ENCODE data around the gene HMX2. TPM values are rescaled to one million over a fixed set of nuclear protein-coding genes. Genes with fewer than 3 reads are reported as not detected.
A peak's percentile ranks its signal among the peaks of the same experiment; 100 is the strongest.

Gene HMX2
- total and polyA plus RNA-seq, 2 of the 13 experiments (the other 11 are each of a cell fraction or from before 2014, with no cell fraction given) = not detected

GRCh38 chr10:123154092-123154710, 6.3 kb downstream of the HMX2 start, which contains the start of gene BUB3 (continued):
- TF ChIP-seq ZNF574 (CRISPR knock-in tag; IDR thresholded peaks at IDR 0.05) (peak; percentile 95), POLR2AphosphoS5 (IDR thresholded peaks at IDR 0.05; ENCODE audit: low read depth, low read length) (peak; percentile 96), ATF2 (CRISPR knock-in tag; IDR thresholded peaks at IDR 0.05) (peak; percentile 65; the same call in 1 of the 2 replicates), CHD4 (IDR thresholded peaks at IDR 0.05; ENCODE audit: borderline replicate concordance, low read length) (no peak), ZMYM4 (CRISPR knock-in tag; IDR thresholded peaks at IDR 0.05) (peak; percentile 80), ZBTB25 (CRISPR knock-in tag; IDR thresholded peaks at IDR 0.05) (peak; percentile 21; the same call in 1 of the 2 replicates), MAFK (conservative IDR thresholded peaks at IDR 0.05 in 1 of 2, IDR thresholded peaks at IDR 0.05 in 1 of 2; ENCODE audit: low read length in 2 of 2) (0 out of 4 replicates have a peak, but pooled peaks of 1 of the 2 experiments have one; percentile 7), TFE3 (CRISPR knock-in tag; IDR thresholded peaks at IDR 0.05) (peak; percentile 89), MEIS2 (CRISPR knock-in tag; IDR thresholded peaks at IDR 0.05) (peak; percentile 4; the same call in 1 of the 2 replicates), TRIM22 (IDR thresholded peaks at IDR 0.05) (no peak), SP1 (IDR thresholded peaks at IDR 0.05) (no peak), SP1 (CRISPR knock-in tag; IDR thresholded peaks at IDR 0.05) (peak; percentile 54; the same call in 1 of the 2 replicates), STAT5B (CRISPR knock-in tag; IDR thresholded peaks at IDR 0.05) (no peak), MNT (IDR thresholded peaks at IDR 0.05) (peak; percentile 51; the same call in 1 of the 2 replicates), ZNF704 (CRISPR knock-in tag; IDR thresholded peaks at IDR 0.05; ENCODE audit: borderline replicate concordance) (0 out of 2 replicates have a peak, but pooled peaks have one; percentile 18), POLR2A (IDR thresholded peaks at IDR 0.05; ENCODE audit: insufficient read depth in 1 of 2, low read depth in 2 of 2, low read length in 2 of 2) (peak; percentile 92 to 93), ZNF224 (CRISPR knock-in tag; IDR thresholded peaks at IDR 0.05) (no peak), ZNF891 (CRISPR knock-in tag; IDR thresholded peaks at IDR 0.05) (peak; percentile 77; the same call in 1 of the 2 replicates), ZNF670 (CRISPR knock-in tag; IDR thresholded peaks at IDR 0.05; ENCODE audit: borderline replicate concordance) (peak; percentile 81)

Measured in HepG2 (cell line).